Stimulated activated CD8-positive, alpha-beta memory T cell treated with anti-CD3 and anti-CD28 coated beads, Interleukin-12 subunit alpha, Interleukin-12 subunit beta, amount 100 ng/mL, for 24 hours (primary cell): ENCODE results near the gene OR2F1.
"Not testable (repeated sequence)": the region's sequence is repeated elsewhere in the genome, so short reads cannot be mapped to it uniquely, and the experiment has no call there.

ENCODE experiments used
- DNase-seq: peaks from one replicate; pipeline ENCODE4 v3.0.0-alpha.2; 2020; ENCODE audit errors: extremely low read depth

Gene OR2F1

GRCh38 chr7:144009361-144009760, 54.7 kb downstream of the OR2F1 start:
- DNase-seq = no peak

- DNase-seq = not testable (repeated sequence)
These were observed 55.4 kb downstream of the OR2F1 start for GRCh38 chr7:144010061-144010460.

DNA sequence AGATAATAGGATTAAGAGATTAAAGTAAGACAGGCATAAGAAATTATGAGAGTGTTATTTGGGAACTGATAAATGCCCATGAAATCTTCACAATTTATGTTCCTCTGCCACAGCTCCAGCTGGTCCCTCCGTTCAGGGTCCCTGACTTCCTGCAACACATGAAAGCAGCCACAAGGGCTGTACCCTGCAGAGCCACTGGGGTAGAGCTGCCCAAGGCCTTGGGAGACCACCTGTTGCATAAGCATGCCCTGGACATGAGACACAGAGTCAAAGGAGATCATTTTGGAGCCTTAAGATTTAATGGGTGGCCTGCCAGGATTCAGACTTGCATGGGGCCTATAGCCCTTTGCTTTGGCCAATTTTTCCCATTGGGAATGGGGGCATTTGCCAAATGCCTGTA, 56.2 kb downstream of the OR2F1 start:
- not testable (repeated sequence) for DNase-seq

DNA sequence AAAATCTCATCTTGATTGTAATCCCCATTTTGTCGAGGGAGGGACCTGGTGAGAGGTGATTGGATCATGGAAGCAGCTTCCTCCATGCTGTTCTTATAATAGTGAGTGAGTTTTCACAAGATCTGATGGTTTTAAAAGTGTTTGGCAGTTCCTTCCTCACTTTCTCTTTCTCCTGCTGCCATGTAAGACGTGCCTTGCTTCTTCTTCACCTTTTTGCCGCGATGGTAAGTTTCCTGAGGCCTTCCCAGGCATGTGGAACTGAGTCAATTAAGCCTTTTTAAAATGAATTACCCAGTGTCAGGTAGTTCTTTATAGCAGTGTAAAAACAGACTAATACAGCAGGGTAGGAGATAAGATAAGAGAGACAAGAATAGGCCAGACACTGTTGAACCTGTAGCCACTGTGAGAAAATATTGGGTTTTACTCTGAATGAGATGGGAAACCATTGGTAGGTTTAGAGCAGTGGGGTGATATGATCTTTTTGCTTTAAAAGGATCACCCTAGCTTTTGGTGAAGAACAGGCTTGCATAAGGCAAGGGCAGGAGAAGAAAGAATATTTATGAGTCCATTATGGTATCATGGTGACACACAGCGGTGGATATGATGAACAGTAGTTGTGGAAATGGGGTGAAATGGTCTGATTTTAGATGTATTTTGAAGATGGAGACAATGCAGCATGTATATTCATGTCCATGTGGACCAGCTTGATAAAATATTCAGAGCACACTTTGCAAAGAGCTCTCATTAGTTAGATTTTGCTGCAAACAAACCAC, 57.0 kb downstream of the OR2F1 start:
- DNase-seq = no peak
